Mesothelial cell of epicardium (in vitro differentiated cells): Measurements from ENCODE around the gene WDR7. TPM values are rescaled to one million over a fixed set of nuclear protein-coding genes. Genes with fewer than 3 reads are reported as not detected.

Source experiments
- DNase-seq, 2 experiments: peaks; one replicate each; pipeline ENCODE4 v3.0.0; 2021; ENCODE audit warnings: low spot score in 2 of 2; ENCODE audit not compliant: unreplicated experiment in 2 of 2
- H3K27ac Mint-ChIP-seq: 2 replicates; pipeline ENCODE4 v1.8.0; 2021; ENCODE audit warnings: mixed read lengths
- H3K27me3 Mint-ChIP-seq: 2 replicates; pipeline ENCODE4 v1.8.0; 2021; ENCODE audit warnings: low read depth, mixed read lengths
- H3K36me3 Mint-ChIP-seq: 2 replicates; pipeline ENCODE4 v1.8.0; 2021; ENCODE audit warnings: mixed read lengths
- H3K4me1 Mint-ChIP-seq: 2 replicates; pipeline ENCODE4 v1.8.0; 2021; ENCODE audit warnings: mixed read lengths
- H3K4me3 Mint-ChIP-seq: 2 replicates; pipeline ENCODE4 v1.8.0; 2021; ENCODE audit warnings: mild to moderate bottlenecking, moderate library complexity, mixed read lengths
- H3K9me3 Mint-ChIP-seq: 2 replicates; pipeline ENCODE4 v1.8.0; 2021; ENCODE audit warnings: mixed read lengths
- total RNA-seq: library from RNA; stranded (reverse); gene quantifications from 3 replicates; pipeline ENCODE4 v1.2.1, GENCODE V29; 2021
- TF ChIP-seq, protein P1 (sequence below): fragments of 200-600 bp; sonication (generic); IDR thresholded peaks from one replicate; pipeline ENCODE4 v1.5.0; 2021; ENCODE audit warnings: antibody characterized with exemption; ENCODE audit not compliant: unreplicated experiment

WDR7 gene
- total RNA-seq, 1 donor from 2014 or later = 28.0 TPM

DNA sequence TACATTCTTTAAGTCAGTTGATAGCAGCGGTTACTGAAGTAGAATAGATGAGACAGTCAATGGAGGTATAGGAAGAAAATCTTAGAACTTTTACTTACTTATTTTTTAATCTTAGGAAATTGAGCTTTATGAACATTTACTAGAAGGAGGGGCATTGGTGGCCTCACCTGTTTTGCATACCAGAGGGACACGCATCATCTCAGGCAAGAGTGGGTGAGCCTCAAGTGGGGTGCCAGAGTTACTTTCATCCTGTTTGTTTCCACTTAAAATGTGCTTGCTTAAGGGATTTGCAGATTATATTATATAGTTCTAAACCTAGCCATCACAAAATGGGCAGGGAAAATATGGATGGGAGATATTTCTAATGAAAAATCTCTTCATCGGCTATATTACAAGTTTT lies 61.6 kb downstream of the WDR7 start:
- H3K4me1 Mint-ChIP-seq = peaks cover 6% of the 10 kb centered on the region
- no peak overlapping the region for H3K27ac Mint-ChIP-seq
- H3K27me3 Mint-ChIP-seq = no peaks in the 10 kb centered on the region
- TF ChIP-seq, protein P1, sequence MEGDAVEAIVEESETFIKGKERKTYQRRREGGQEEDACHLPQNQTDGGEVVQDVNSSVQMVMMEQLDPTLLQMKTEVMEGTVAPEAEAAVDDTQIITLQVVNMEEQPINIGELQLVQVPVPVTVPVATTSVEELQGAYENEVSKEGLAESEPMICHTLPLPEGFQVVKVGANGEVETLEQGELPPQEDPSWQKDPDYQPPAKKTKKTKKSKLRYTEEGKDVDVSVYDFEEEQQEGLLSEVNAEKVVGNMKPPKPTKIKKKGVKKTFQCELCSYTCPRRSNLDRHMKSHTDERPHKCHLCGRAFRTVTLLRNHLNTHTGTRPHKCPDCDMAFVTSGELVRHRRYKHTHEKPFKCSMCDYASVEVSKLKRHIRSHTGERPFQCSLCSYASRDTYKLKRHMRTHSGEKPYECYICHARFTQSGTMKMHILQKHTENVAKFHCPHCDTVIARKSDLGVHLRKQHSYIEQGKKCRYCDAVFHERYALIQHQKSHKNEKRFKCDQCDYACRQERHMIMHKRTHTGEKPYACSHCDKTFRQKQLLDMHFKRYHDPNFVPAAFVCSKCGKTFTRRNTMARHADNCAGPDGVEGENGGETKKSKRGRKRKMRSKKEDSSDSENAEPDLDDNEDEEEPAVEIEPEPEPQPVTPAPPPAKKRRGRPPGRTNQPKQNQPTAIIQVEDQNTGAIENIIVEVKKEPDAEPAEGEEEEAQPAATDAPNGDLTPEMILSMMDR = no peak
- DNase-seq = no peak
- no peaks in the 10 kb centered on the region for H3K9me3 Mint-ChIP-seq
- H3K36me3 Mint-ChIP-seq = no peaks in the 10 kb centered on the region
- no peak overlapping the region for H3K4me3 Mint-ChIP-seq

DNA sequence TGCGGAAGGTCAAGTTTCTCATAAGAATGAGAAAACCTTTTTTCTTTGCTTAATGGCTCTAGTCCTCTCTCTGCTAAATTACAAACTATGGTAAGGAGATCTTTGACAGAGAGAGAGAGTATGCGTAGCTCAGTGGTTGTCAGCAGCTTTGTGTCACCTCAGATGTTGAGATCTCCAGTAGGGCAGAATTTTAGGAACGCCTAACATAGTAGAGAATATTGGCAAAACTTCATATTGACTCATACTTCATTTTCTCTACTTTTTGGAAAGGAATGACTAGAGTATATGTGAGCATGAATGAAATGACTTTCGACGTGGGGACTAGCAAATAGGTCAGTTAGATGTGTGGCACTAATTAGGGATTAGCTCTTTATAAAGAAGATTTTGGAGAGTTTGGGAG lies 64.0 kb downstream of the WDR7 start:
- Mint-ChIP-seq H3K9me3 (no peaks in the 10 kb centered on the region), H3K4me1 (peaks cover 6% of the 10 kb centered on the region), H3K27ac (no peak overlapping the region), H3K36me3 (peaks cover 2% of the 10 kb centered on the region), H3K27me3 (no peaks in the 10 kb centered on the region), H3K4me3 (no peak overlapping the region)
- DNase-seq = no peak
- TF ChIP-seq, protein P1 = no peak

DNA sequence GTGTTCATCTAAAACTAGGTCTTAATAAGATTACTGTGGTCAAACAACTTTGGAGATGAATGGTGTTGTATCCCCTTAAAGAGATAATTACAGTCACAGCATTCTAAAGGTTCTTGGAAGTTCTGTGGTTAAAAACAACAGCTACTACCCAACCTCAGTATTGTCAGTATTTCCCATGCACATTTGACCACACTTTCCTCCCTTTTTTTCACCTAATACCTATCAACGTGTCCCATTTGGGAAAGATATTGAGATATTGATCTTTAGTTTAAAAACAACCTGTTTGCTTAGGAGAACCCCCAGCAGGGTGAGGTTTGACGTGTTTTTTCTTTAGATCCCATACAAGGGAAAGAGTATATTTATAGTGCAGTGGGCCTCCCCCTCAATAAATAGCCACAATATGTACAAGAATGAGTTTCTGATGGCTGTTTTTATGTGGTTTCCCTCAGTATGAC lies 65.6 kb downstream of the WDR7 start:
- Mint-ChIP-seq H3K36me3 (peaks cover 2% of the 10 kb centered on the region), H3K4me3 (no peak overlapping the region), H3K9me3 (no peaks in the 10 kb centered on the region), H3K27me3 (no peaks in the 10 kb centered on the region), H3K4me1 (peaks cover 6% of the 10 kb centered on the region), H3K27ac (no peak overlapping the region)
- DNase-seq = no peak
- TF ChIP-seq, protein P1 = no peak

DNA sequence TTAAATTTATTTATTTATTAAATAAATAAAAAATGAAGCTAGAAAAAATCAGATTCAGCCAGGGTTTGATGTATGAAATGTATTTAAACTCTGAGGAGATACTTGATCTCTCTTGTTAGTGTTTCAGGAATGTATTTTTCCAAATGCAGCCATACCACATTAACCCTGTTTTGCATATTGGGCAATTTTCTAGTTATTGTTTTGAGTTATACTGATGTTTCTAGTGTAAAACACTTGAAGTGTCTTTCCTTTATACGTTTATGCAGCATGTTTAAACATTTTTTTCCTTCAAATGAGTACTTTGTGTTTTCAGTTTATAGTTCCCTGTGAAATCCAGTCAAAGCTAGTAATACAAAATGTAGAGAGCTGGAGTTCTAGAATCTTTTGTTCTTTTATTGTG lies 69.9 kb downstream of the WDR7 start:
- Mint-ChIP-seq H3K4me3 (no peak overlapping the region), H3K27ac (no peak overlapping the region), H3K27me3 (no peaks in the 10 kb centered on the region), H3K36me3 (peaks cover 22% of the 10 kb centered on the region), H3K9me3 (peaks cover 14% of the 10 kb centered on the region), H3K4me1 (no peaks in the 10 kb centered on the region)
- no peak for DNase-seq
- TF ChIP-seq, protein P1 = no peak

DNA sequence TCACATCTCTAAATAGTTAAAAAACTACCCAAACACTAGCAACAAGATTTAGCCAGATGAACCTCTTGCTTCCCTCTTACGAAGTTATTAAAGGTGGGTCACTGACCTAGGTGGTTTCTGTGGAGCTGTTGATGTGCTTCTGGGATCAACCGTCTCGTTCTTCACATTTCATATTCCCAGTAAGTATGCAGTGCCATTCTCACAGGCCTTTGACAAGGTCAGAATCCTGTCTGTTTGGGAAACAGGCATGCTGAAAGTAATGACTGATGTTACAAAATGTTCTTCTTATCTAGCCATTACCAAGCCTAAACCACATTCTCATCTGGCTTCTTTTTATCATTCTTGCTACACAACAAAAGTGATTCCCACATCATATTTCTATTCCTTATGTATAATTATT lies 70.3 kb downstream of the WDR7 start:
- H3K4me3 Mint-ChIP-seq = no peak overlapping the region

More for the DNA sequence above, 70.3 kb downstream of the WDR7 start:
- Mint-ChIP-seq H3K4me1 (no peaks in the 10 kb centered on the region), H3K27me3 (no peaks in the 10 kb centered on the region), H3K9me3 (peaks cover 14% of the 10 kb centered on the region), H3K27ac (no peak overlapping the region), H3K36me3 (peaks cover 22% of the 10 kb centered on the region)
- no peak for DNase-seq
- TF ChIP-seq, protein P1 = no peak
